NB4 (cell line): ENCODE data around the gene SOX1.

Experiments used
- DNase-seq: peaks from one replicate; pipeline ENCODE4 v3.0.0; 2010; ENCODE audit warnings: low read depth
- H3K4me3 ChIP-seq: one replicate; pipeline ENCODE4 v1.5.1; 2011; ENCODE audit warnings: mild to moderate bottlenecking, low read depth, low read length, moderate library complexity
- CTCF ChIP-seq: IDR thresholded peaks from one replicate; pipeline ENCODE4 v1.5.1; 2012; ENCODE audit warnings: low read depth, low read length
- MAX ChIP-seq: IDR thresholded peaks from 2 replicates; pipeline ENCODE4 v1.6.1; 2011; ENCODE audit warnings: low read depth, low read length
- MYC ChIP-seq: IDR thresholded peaks from 2 replicates; pipeline ENCODE4 v1.6.1; 2011; ENCODE audit warnings: low read depth, low read length
- POLR2A ChIP-seq: IDR thresholded peaks from 2 replicates; pipeline ENCODE4 v1.6.1; 2011; ENCODE audit warnings: mild to moderate bottlenecking; ENCODE audit not compliant: insufficient read length; ENCODE audit errors: extremely low read depth

The SOX1 gene

GRCh38 chr13:112057736-112058518 is 9.0 kb upstream of the SOX1 start:
- no peak for DNase-seq
- H3K4me3 ChIP-seq: no peak overlapping the region
- TF ChIP-seq MAX (no peak), CTCF (no peak), POLR2A (no peak)

GRCh38 chr13:112058519-112058873 is 8.5 kb upstream of the SOX1 start:
- H3K4me3 ChIP-seq: no peak overlapping the region
- TF ChIP-seq MAX: no peak
- TF ChIP-seq MYC: no peak
- TF ChIP-seq CTCF: no peak
- no peak for TF ChIP-seq POLR2A
- no peak for DNase-seq

- no peak overlapping the region for H3K4me3 ChIP-seq
- no peak for DNase-seq
- TF ChIP-seq POLR2A (no peak), MAX (no peak), CTCF (no peak), MYC (no peak)
These were observed 8.0 kb upstream of the SOX1 start for GRCh38 chr13:112058941-112059340.

- no peak overlapping the region for H3K4me3 ChIP-seq
- no peak for TF ChIP-seq CTCF
- no peak for TF ChIP-seq MAX
- no peak for TF ChIP-seq MYC
- TF ChIP-seq POLR2A: no peak
- no peak for DNase-seq
These were observed 7.3 kb upstream of the SOX1 start for GRCh38 chr13:112059457-112060281.

GRCh38 chr13:112060282-112060830 is 6.6 kb upstream of the SOX1 start:
- no peak overlapping the region for H3K4me3 ChIP-seq
- no peak for DNase-seq
- TF ChIP-seq MAX (no peak), CTCF (no peak), POLR2A (no peak), MYC (no peak)
